Keratinocyte (primary cell): Measurements from ENCODE around the gene ACOXL. TPM values are rescaled to one million over a fixed set of nuclear protein-coding genes. Genes with fewer than 3 reads are reported as not detected.

Experiments used
- DNase-seq: peaks from one replicate; pipeline ENCODE4 v3.0.0-alpha.2; 2011; ENCODE audit warnings: low read depth, missing footprints, low spot score
- FAIRE-seq: peaks from 2 replicates; lab custom pipeline; 2011; peaks lifted over from hg19 to GRCh38; lab: Jason Lieb, UNC
- H2AFZ ChIP-seq: 2 replicates; pipeline ENCODE4 v1.6.0; 2012; ENCODE audit warnings: low read length, control low read depth, inconsistent platforms; ENCODE audit not compliant: control insufficient read depth
- H3K27ac ChIP-seq: 2 replicates; pipeline ENCODE4 v1.5.1; 2011; ENCODE audit warnings: low read length; ENCODE audit not compliant: control insufficient read depth, insufficient read depth
- H3K27me3 ChIP-seq: 3 replicates; pipeline ENCODE4 v1.6.0; 2011; ENCODE audit warnings: low read length; ENCODE audit not compliant: control insufficient read depth, insufficient read depth; ENCODE audit errors: extremely low read depth
- H3K36me3 ChIP-seq, 2 experiments: 2 replicates in 1 of 2; 3 replicates in 1 of 2; pipeline ENCODE4 v1.5.1; 2011; ENCODE audit warnings: low read length in 2 of 2, mild to moderate bottlenecking in 1 of 2; ENCODE audit not compliant: control insufficient read depth in 2 of 2, insufficient read depth in 2 of 2; ENCODE audit errors: extremely low read depth in 1 of 2
- H3K4me1 ChIP-seq: 3 replicates; pipeline ENCODE4 v1.5.1; 2011; ENCODE audit warnings: low read length; ENCODE audit not compliant: control insufficient read depth, insufficient read depth; ENCODE audit errors: extremely low read depth
- H3K4me2 ChIP-seq: 3 replicates; pipeline ENCODE4 v1.6.0; 2011; ENCODE audit warnings: low read depth, low read length; ENCODE audit not compliant: control insufficient read depth, insufficient read depth; ENCODE audit errors: extremely low read depth
- H3K4me3 ChIP-seq, 3 experiments: fragments of 200-600 bp in 1 of 3; sonication (generic) in 1 of 3; 2 replicates in 2 of 3; 3 replicates in 1 of 3; pipeline ENCODE4 v1.5.1; 2011 to 2016; ENCODE audit warnings: low read length in 3 of 3, mild to moderate bottlenecking in 3 of 3, control low read depth in 2 of 3, inconsistent platforms in 1 of 3, low read depth in 1 of 3, mixed read lengths in 1 of 3, mixed run types in 1 of 3, moderate library complexity in 1 of 3; ENCODE audit not compliant: control insufficient read depth in 2 of 3, insufficient read depth in 2 of 3; ENCODE audit errors: extremely low read depth in 1 of 3
- H3K79me2 ChIP-seq: 2 replicates; pipeline ENCODE4 v1.6.0; 2012; ENCODE audit warnings: low read length; ENCODE audit not compliant: control insufficient read depth, insufficient read depth
- H3K9ac ChIP-seq: 3 replicates; pipeline ENCODE4 v1.6.0; 2011; ENCODE audit warnings: low read length; ENCODE audit not compliant: control insufficient read depth, insufficient read depth; ENCODE audit errors: extremely low read depth
- H3K9me1 ChIP-seq: 3 replicates; pipeline ENCODE4 v1.6.0; 2011; ENCODE audit warnings: low read length; ENCODE audit not compliant: control insufficient read depth, insufficient read depth; ENCODE audit errors: extremely low read depth
- H3K9me3 ChIP-seq: 2 replicates; pipeline ENCODE4 v1.5.1; 2012; ENCODE audit warnings: low read depth, low read length; ENCODE audit not compliant: control insufficient read depth
- H4K20me1 ChIP-seq: 3 replicates; pipeline ENCODE4 v1.6.0; 2011; ENCODE audit warnings: low read length; ENCODE audit not compliant: control insufficient read depth, insufficient read depth; ENCODE audit errors: extremely low read depth
- EZH2 ChIP-seq: IDR thresholded peaks from one replicate; pipeline ENCODE4 v1.6.1; 2012; ENCODE audit warnings: inconsistent platforms, mild to moderate bottlenecking, low read length, moderate library complexity
- dilution Hi-C: fragments of 300-500 bp; cut with MboI; formaldehyde crosslinking; loops from one replicate; pipeline ENCODE4 v1.7.0; 2020; ENCODE audit warnings: low sequenced_read_pairs; ENCODE audit not compliant: extremely low pct_ligation_motif_present
- polyA plus RNA-seq, 5 experiments: library from polyadenylated mRNA; depleted of rRNA in 3 of 5; stranded (reverse) in 3 of 5; stranded (forward) in 1 of 5; unstranded in 1 of 5; fragments of >200 nt; gene quantifications; 1 replicate in 1 of 5; 2 replicates in 3 of 5; 3 replicates in 1 of 5; pipeline versions ENCODE4 v1.2.1 to v1.2.3, GENCODE V29; 2011 to 2012; ENCODE audit warnings: missing spikeins in 2 of 5, low read depth in 1 of 5, low replicate concordance in 1 of 5
- TF ChIP-seq, protein P1 (sequence below), 3 experiments: IDR thresholded peaks in 1 of 3; conservative IDR thresholded peaks in 1 of 3; optimal IDR thresholded peaks in 1 of 3; 2 replicates in 2 of 3; 3 replicates in 1 of 3; pipeline versions ENCODE3 to v1.5.1; 2011; ENCODE audit warnings: low read length in 3 of 3, mild to moderate bottlenecking in 3 of 3, moderate library complexity in 2 of 3, control low read depth in 1 of 3, inconsistent platforms in 1 of 3; ENCODE audit not compliant: insufficient read depth in 2 of 3; ENCODE audit errors: extremely low read depth in 1 of 3

ACOXL gene
- polyA plus RNA-seq, 1 donor (not counting 4 experiments of a cell fraction or from before 2014, with no cell fraction given), result 0.04 TPM

DNA sequence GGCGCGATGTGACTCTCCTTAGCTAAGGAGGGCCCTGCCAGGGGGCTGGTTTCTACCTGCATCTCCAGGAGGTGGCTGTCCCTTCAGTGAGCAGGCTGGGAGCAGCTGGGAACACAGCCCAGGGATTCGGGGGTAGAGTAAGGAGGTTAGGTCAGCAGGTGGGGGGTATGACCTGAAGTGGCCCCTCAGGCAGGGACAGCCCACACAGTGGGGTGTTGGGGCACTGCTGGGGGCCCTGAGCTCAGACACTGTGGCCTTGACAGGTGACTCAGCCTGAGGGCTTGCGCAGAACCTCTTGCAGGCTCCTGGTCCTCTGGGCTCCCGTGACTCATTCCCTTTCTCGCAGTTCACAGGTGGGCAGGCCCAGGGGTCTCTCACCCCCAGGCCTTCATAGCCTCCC is 202.6 kb downstream of the ACOXL start:
- no peak overlapping the region for H3K4me3 ChIP-seq
- no peak overlapping the region for H3K27ac ChIP-seq
- TF ChIP-seq, protein P1, sequence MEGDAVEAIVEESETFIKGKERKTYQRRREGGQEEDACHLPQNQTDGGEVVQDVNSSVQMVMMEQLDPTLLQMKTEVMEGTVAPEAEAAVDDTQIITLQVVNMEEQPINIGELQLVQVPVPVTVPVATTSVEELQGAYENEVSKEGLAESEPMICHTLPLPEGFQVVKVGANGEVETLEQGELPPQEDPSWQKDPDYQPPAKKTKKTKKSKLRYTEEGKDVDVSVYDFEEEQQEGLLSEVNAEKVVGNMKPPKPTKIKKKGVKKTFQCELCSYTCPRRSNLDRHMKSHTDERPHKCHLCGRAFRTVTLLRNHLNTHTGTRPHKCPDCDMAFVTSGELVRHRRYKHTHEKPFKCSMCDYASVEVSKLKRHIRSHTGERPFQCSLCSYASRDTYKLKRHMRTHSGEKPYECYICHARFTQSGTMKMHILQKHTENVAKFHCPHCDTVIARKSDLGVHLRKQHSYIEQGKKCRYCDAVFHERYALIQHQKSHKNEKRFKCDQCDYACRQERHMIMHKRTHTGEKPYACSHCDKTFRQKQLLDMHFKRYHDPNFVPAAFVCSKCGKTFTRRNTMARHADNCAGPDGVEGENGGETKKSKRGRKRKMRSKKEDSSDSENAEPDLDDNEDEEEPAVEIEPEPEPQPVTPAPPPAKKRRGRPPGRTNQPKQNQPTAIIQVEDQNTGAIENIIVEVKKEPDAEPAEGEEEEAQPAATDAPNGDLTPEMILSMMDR (optimal IDR thresholded peaks at IDR 0.05 in 1 of 3, IDR thresholded peaks at IDR 0.05 in 1 of 3, conservative IDR thresholded peaks at IDR 0.05 in 1 of 3; ENCODE audit: extremely low read depth in 1 of 3, insufficient read depth in 2 of 3, low read length in 3 of 3), result no peak
- TF ChIP-seq EZH2, result no peak
- no peaks in the 10 kb centered on the region for H3K4me1 ChIP-seq
- no peaks in the 10 kb centered on the region for H3K9me1 ChIP-seq
- H4K20me1 ChIP-seq, result no peaks in the 10 kb centered on the region
- H3K4me2 ChIP-seq, result no peak overlapping the region
- DNase-seq (no peak), FAIRE-seq (no peak)
- dilution Hi-C loops, result no loop called here
- H3K36me3 ChIP-seq, result no peaks in the 10 kb centered on the region
- no peak overlapping the region for H2AFZ ChIP-seq
- no peaks in the 10 kb centered on the region for H3K79me2 ChIP-seq
- no peak overlapping the region for H3K9ac ChIP-seq
- no peaks in the 10 kb centered on the region for H3K9me3 ChIP-seq
- H3K27me3 ChIP-seq, result peaks cover 3% of the 10 kb centered on the region

DNA sequence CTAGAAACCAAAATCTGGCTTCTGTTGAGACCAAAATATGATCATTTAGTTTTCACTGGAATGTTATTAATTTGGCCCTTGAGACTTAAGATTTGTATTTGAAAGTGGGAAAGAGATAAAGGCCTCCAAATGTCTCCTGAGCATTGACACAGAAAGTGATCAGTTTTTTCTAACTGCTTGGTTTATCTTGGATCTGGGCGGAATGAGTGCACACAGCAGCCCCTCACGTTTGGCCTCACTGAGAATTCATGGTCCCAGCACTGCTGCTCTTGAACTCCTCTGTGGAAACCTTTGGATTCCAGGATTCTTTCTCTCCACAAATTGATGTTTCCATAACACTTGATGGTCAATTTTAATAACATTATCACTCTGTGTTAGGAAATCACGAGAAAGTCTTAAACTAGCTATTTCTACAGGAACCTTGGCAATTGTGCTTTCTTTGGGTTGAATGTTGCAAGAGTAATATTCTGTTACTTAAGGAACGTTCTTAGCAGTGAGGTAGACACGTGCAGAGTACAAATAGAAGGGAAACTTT is 208.1 kb downstream of the ACOXL start:
- Histone ChIP-seq H3K27ac (no peak overlapping the region), H3K9me1 (no peaks in the 10 kb centered on the region), H3K4me3 (no peak overlapping the region), H3K79me2 (no peaks in the 10 kb centered on the region), H3K4me1 (no peaks in the 10 kb centered on the region), H3K9ac (no peak overlapping the region), H3K36me3 (no peaks in the 10 kb centered on the region), H2AFZ (no peak overlapping the region), H4K20me1 (no peaks in the 10 kb centered on the region), H3K27me3 (peaks cover 8% of the 10 kb centered on the region), H3K9me3 (no peaks in the 10 kb centered on the region), H3K4me2 (no peak overlapping the region)
- DNase-seq, result no peak
- FAIRE-seq, result no peak
- no peak for TF ChIP-seq EZH2
- TF ChIP-seq, protein P1 (optimal IDR thresholded peaks at IDR 0.05 in 1 of 3, IDR thresholded peaks at IDR 0.05 in 1 of 3, conservative IDR thresholded peaks at IDR 0.05 in 1 of 3; ENCODE audit: extremely low read depth in 1 of 3, insufficient read depth in 2 of 3, low read length in 3 of 3), result no peak
- dilution Hi-C loops, result no loop called here
